Endodermal cell (in vitro differentiated cells): Measurements from ENCODE around the gene TMEM255B. TPM values are rescaled to one million over a fixed set of nuclear protein-coding genes. Genes with fewer than 3 reads are reported as not detected.

Experiments used
- DNase-seq: peaks from one replicate; pipeline ENCODE4 v3.0.0-alpha.2; 2017
- H3K27ac ChIP-seq: 2 replicates; pipeline ENCODE4 v1.5.1; 2013; ENCODE audit warnings: mild to moderate bottlenecking, low read depth, low read length, moderate library complexity
- H3K27me3 ChIP-seq: 2 replicates; pipeline ENCODE4 v1.6.1; 2013; ENCODE audit warnings: mild to moderate bottlenecking, low read length, moderate library complexity; ENCODE audit not compliant: insufficient read depth, control insufficient read depth, poor library complexity, severe bottlenecking
- H3K36me3 ChIP-seq: 2 replicates; pipeline ENCODE4 v1.7.0; 2013; ENCODE audit warnings: mild to moderate bottlenecking, low read length, moderate library complexity; ENCODE audit not compliant: control insufficient read depth, insufficient read depth
- H3K4me1 ChIP-seq: one replicate; pipeline ENCODE4 v1.7.0; 2013; ENCODE audit warnings: low read length; ENCODE audit not compliant: control insufficient read depth, insufficient read depth
- H3K4me3 ChIP-seq: 2 replicates; pipeline ENCODE4 v1.5.1; 2013; ENCODE audit warnings: mild to moderate bottlenecking, low read length, moderate library complexity
- H3K9ac ChIP-seq: 2 replicates; pipeline ENCODE4 v1.6.1; 2013; ENCODE audit warnings: mild to moderate bottlenecking, low read length, moderate library complexity; ENCODE audit not compliant: poor library complexity, severe bottlenecking; ENCODE audit errors: extremely low read depth
- H3K9me3 ChIP-seq: 2 replicates; pipeline ENCODE4 v1.6.1; 2013; ENCODE audit warnings: mild to moderate bottlenecking, low read length, moderate library complexity; ENCODE audit not compliant: control insufficient read depth
- H3K27ac Mint-ChIP-seq: 2 replicates; pipeline ENCODE4 v1.8.0; 2020; ENCODE audit warnings: mixed read lengths
- H3K27me3 Mint-ChIP-seq: 2 replicates; pipeline ENCODE4 v1.8.0; 2021; ENCODE audit warnings: mild to moderate bottlenecking, mixed read lengths; ENCODE audit not compliant: insufficient read depth
- H3K36me3 Mint-ChIP-seq: 2 replicates; pipeline ENCODE4 v1.8.0; 2020; ENCODE audit warnings: low read depth, mixed read lengths
- H3K4me1 Mint-ChIP-seq: 2 replicates; pipeline ENCODE4 v1.8.0; 2020; ENCODE audit warnings: mixed read lengths
- H3K4me3 Mint-ChIP-seq: 2 replicates; pipeline ENCODE4 v1.8.0; 2020; ENCODE audit warnings: mild to moderate bottlenecking, moderate library complexity, mixed read lengths
- H3K9me3 Mint-ChIP-seq: 2 replicates; pipeline ENCODE4 v1.8.0; 2020; ENCODE audit warnings: mild to moderate bottlenecking, mixed read lengths
- WGBS, 2 experiments: methylation state at CpG; one replicate each; pipeline versions ENCODE4 v1.1.5 to v1.1.7; 2013; ENCODE audit warnings: missing lambda C conversion rate in 2 of 2, mixed read lengths in 1 of 2; ENCODE audit not compliant: insufficient coverage in 1 of 2, insufficient read length in 1 of 2; 5-methylcytosine and 5-hydroxymethylcytosine counted together
- total RNA-seq, 2 donors: library from RNA; stranded (reverse); fragmentation: NEBNext Ultra II Directional in 1 of 2; extraction: Animal tissue kit (Norgen Biotek cat#: 25700) in 1 of 2; gene quantifications; 2 replicates in 1 of 2; 3 replicates in 1 of 2; pipeline ENCODE4 v1.2.1, GENCODE V29; 2021
- TF ChIP-seq, protein P1 (sequence below): fragments of 200-600 bp; sonication (generic); conservative IDR thresholded peaks from 2 replicates; pipeline ENCODE4 v1.5.0; 2021; ENCODE audit warnings: antibody characterized with exemption, mild to moderate bottlenecking

Gene TMEM255B
- total RNA-seq, 2 donors from 2014 or later, result 0.55 to 2.1 TPM

DNA sequence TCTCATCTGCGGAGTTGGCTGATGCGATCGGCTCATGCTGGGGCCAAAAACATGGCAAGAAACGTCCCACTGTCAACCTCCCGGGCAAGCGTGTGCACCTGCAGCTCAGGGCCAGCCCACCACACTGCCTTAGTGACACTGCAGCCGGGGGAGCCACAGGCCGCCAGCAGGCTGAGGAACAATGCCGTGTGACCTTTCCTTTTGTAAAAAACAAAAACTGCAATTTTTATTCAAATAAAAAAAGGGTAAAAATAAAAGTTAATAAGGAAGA lies 18.8 kb upstream of the TMEM255B start:
- Mint-ChIP-seq H3K9me3 (no peaks in the 10 kb centered on the region), H3K27ac (no peak overlapping the region), H3K4me3 (no peak overlapping the region), H3K27me3 (peaks cover 2% of the 10 kb centered on the region), H3K4me1 (no peaks in the 10 kb centered on the region), H3K36me3 (no peaks in the 10 kb centered on the region)
- Histone ChIP-seq H3K9me3 (no peaks in the 10 kb centered on the region), H3K4me1 (no peaks in the 10 kb centered on the region), H3K27me3 (no peaks in the 10 kb centered on the region), H3K27ac (no peak overlapping the region), H3K4me3 (no peak overlapping the region), H3K9ac (no peak overlapping the region), H3K36me3 (no peaks in the 10 kb centered on the region)
- 86 to 92% methylated on average over 6 to 9 of the region's 9 CpGs for WGBS, 2 experiments
- DNase-seq, result no peak
- TF ChIP-seq, protein P1, sequence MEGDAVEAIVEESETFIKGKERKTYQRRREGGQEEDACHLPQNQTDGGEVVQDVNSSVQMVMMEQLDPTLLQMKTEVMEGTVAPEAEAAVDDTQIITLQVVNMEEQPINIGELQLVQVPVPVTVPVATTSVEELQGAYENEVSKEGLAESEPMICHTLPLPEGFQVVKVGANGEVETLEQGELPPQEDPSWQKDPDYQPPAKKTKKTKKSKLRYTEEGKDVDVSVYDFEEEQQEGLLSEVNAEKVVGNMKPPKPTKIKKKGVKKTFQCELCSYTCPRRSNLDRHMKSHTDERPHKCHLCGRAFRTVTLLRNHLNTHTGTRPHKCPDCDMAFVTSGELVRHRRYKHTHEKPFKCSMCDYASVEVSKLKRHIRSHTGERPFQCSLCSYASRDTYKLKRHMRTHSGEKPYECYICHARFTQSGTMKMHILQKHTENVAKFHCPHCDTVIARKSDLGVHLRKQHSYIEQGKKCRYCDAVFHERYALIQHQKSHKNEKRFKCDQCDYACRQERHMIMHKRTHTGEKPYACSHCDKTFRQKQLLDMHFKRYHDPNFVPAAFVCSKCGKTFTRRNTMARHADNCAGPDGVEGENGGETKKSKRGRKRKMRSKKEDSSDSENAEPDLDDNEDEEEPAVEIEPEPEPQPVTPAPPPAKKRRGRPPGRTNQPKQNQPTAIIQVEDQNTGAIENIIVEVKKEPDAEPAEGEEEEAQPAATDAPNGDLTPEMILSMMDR, result no peak

DNA sequence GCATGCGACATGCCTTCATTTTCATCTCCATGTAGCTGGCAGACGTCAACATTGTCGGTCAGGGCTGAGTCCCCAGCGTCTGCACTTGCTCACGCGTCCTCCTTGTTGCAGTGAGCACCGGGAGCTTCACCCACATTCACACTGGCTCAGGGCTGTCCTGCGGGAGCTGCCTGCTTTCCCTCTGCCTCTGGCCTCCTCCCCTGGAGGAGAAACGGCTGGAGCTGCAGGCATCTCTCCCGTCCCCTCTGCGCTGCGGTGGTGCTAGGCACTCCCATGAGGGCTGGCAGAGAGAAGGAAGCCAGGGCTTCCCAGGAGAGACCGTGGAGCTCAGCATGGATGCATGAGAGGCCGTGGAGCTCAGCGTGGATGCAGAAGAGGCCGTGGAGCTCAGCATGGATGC lies 18.4 kb upstream of the TMEM255B start:
- no peak overlapping the region for H3K9ac ChIP-seq
- H3K4me3 ChIP-seq, result no peak overlapping the region
- no peak overlapping the region for H3K4me3 Mint-ChIP-seq
- no peaks in the 10 kb centered on the region for H3K9me3 ChIP-seq
- no peaks in the 10 kb centered on the region for H3K36me3 ChIP-seq
- H3K4me1 Mint-ChIP-seq, result no peaks in the 10 kb centered on the region
- H3K4me1 ChIP-seq, result no peaks in the 10 kb centered on the region
- no peak for DNase-seq
- 89 to 99% methylated on average over 12 to 16 of the region's 16 CpGs for WGBS, 2 experiments
- TF ChIP-seq, protein P1, result no peak
- H3K27ac Mint-ChIP-seq, result no peak overlapping the region
- peaks cover 2% of the 10 kb centered on the region for H3K27me3 Mint-ChIP-seq
- no peaks in the 10 kb centered on the region for H3K27me3 ChIP-seq
- H3K36me3 Mint-ChIP-seq, result no peaks in the 10 kb centered on the region
- H3K27ac ChIP-seq, result no peak overlapping the region
- no peaks in the 10 kb centered on the region for H3K9me3 Mint-ChIP-seq

DNA sequence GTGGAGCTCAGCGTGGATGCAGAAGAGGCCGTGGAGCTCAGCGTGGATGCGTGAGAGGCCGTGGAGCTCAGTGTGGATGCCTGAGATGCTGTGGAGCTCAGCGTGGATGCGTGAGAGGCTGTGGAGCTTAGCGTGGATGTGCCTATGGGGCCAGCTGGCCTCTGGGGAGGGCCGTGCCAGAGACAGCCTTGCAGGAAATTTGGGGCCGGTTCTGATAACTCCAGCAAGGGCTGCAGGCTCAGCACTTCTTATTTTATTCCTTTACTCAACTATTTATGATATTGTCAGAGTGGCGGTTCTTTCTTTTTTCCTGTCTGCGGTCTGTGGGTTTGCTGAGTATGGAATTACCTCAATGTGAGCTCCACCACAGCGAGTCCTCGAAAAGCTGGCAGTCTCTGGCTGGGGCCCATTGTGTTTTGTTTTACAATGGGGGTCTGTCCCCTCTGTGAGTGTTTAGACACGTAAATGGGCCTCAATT lies 17.8 kb upstream of the TMEM255B start:
- Histone ChIP-seq H3K4me1 (no peaks in the 10 kb centered on the region), H3K27ac (no peak overlapping the region), H3K4me3 (no peak overlapping the region), H3K9me3 (no peaks in the 10 kb centered on the region), H3K27me3 (no peaks in the 10 kb centered on the region), H3K9ac (no peak overlapping the region), H3K36me3 (no peaks in the 10 kb centered on the region)
- H3K27me3 Mint-ChIP-seq, result peaks cover 2% of the 10 kb centered on the region
- TF ChIP-seq, protein P1, result no peak
- no peak overlapping the region for H3K27ac Mint-ChIP-seq
- no peaks in the 10 kb centered on the region for H3K36me3 Mint-ChIP-seq
- no peak overlapping the region for H3K4me3 Mint-ChIP-seq
- no peaks in the 10 kb centered on the region for H3K4me1 Mint-ChIP-seq
- 85 to 88% methylated on average over 5 to 15 of the region's 15 CpGs for WGBS, 2 experiments
- H3K9me3 Mint-ChIP-seq, result no peaks in the 10 kb centered on the region
- DNase-seq, result no peak
